Neural crest cell (in vitro differentiated cells): ENCODE results near the gene JPT2. TPM values are rescaled to one million over a fixed set of nuclear protein-coding genes. Genes with fewer than 3 reads are reported as not detected.

Experiments
- DNase-seq: peaks from one replicate; pipeline ENCODE4 v3.0.0; 2021; ENCODE audit warnings: low read depth, mixed read lengths, low spot score
- H3K27ac Mint-ChIP-seq: one replicate; pipeline ENCODE4 v1.8.0; 2021; ENCODE audit warnings: mild to moderate bottlenecking, mixed read lengths; ENCODE audit not compliant: unreplicated experiment
- H3K27me3 Mint-ChIP-seq: 2 replicates; pipeline ENCODE4 v1.8.0; 2021; ENCODE audit warnings: low read depth, mild to moderate bottlenecking, mixed read lengths
- H3K36me3 Mint-ChIP-seq: 2 replicates; pipeline ENCODE4 v1.8.0; 2021; ENCODE audit warnings: low read depth, mild to moderate bottlenecking, mixed read lengths
- H3K4me1 Mint-ChIP-seq: 2 replicates; pipeline ENCODE4 v1.8.0; 2021; ENCODE audit warnings: mixed read lengths
- H3K4me3 Mint-ChIP-seq: one replicate; pipeline ENCODE4 v1.8.0; 2021; ENCODE audit warnings: mild to moderate bottlenecking, mixed read lengths
- H3K9me3 Mint-ChIP-seq: 2 replicates; pipeline ENCODE4 v1.8.0; 2021; ENCODE audit warnings: mixed read lengths
- total RNA-seq: library from RNA; stranded (reverse); gene quantifications from 2 replicates; pipeline ENCODE4 v1.2.1, GENCODE V29; 2021
- TF ChIP-seq, protein P1 (sequence below): fragments of 200-600 bp; sonication (generic); conservative IDR thresholded peaks from 2 replicates; pipeline ENCODE4 v1.5.0; 2021; ENCODE audit warnings: antibody characterized with exemption, mild to moderate bottlenecking

Gene JPT2
- total RNA-seq, 1 donor from 2014 or later = 247 TPM

- peak overlapping the region; percentile 78 for H3K27ac Mint-ChIP-seq
- TF ChIP-seq, protein P1, sequence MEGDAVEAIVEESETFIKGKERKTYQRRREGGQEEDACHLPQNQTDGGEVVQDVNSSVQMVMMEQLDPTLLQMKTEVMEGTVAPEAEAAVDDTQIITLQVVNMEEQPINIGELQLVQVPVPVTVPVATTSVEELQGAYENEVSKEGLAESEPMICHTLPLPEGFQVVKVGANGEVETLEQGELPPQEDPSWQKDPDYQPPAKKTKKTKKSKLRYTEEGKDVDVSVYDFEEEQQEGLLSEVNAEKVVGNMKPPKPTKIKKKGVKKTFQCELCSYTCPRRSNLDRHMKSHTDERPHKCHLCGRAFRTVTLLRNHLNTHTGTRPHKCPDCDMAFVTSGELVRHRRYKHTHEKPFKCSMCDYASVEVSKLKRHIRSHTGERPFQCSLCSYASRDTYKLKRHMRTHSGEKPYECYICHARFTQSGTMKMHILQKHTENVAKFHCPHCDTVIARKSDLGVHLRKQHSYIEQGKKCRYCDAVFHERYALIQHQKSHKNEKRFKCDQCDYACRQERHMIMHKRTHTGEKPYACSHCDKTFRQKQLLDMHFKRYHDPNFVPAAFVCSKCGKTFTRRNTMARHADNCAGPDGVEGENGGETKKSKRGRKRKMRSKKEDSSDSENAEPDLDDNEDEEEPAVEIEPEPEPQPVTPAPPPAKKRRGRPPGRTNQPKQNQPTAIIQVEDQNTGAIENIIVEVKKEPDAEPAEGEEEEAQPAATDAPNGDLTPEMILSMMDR = no peak
- peaks cover 2% of the 10 kb centered on the region for H3K36me3 Mint-ChIP-seq
- peak overlapping the region; percentile 94 for H3K4me3 Mint-ChIP-seq
- no peaks in the 10 kb centered on the region for H3K27me3 Mint-ChIP-seq
- peaks cover 37% of the 10 kb centered on the region for H3K4me1 Mint-ChIP-seq
- H3K9me3 Mint-ChIP-seq = no peaks in the 10 kb centered on the region
- DNase-seq = peak; percentile 32
These were observed 3.0 kb downstream of the JPT2 start for GRCh38 chr16:1681032-1681431.

DNA sequence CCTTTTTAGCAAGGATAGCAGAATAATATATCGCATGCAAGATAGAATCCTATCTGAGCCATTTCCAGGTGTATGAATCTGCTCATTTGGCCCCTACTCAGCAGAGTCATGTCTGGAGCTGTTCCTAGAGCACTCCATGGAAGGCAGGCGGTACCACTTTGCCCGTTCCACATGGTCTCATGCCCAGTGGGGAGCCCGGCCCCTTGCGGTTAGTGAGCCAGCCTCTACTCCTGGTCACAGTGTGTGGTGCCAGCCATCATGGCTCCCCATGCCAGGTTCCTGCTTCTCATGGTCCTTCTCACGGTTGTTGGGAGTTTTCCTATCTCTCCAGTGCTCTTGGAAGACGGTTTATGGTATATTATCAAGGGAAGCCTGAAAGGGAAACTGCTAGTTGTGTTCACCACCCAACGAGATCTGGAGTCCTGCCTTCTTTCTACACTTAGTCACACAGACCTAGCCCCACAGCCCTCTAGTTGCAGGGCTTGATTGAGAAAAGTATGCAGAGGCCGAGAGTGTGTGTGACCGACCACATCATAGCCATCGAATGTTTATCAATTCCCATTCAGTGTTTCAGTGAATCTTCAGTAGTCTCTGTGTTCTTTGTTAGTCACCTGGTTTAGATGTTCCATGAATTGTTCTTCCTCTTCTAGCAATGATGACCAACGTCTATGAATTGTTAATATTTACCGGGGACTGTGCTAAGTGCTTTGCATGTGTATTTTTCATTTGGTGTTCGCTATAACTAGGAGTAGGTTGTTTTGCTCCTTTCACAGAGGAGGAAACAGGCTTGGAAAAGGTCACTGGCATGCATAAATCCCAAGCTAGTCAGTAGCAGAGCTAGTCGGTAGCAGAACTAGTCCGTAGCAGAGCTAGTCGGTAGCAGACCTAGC is 9.6 kb downstream of the JPT2 start:
- Mint-ChIP-seq H3K36me3 (peaks cover 12% of the 10 kb centered on the region), H3K27me3 (no peaks in the 10 kb centered on the region), H3K27ac (no peak overlapping the region), H3K9me3 (no peaks in the 10 kb centered on the region), H3K4me1 (peaks cover 6% of the 10 kb centered on the region), H3K4me3 (no peak overlapping the region)
- no peak for DNase-seq
- TF ChIP-seq, protein P1 = no peak

DNA sequence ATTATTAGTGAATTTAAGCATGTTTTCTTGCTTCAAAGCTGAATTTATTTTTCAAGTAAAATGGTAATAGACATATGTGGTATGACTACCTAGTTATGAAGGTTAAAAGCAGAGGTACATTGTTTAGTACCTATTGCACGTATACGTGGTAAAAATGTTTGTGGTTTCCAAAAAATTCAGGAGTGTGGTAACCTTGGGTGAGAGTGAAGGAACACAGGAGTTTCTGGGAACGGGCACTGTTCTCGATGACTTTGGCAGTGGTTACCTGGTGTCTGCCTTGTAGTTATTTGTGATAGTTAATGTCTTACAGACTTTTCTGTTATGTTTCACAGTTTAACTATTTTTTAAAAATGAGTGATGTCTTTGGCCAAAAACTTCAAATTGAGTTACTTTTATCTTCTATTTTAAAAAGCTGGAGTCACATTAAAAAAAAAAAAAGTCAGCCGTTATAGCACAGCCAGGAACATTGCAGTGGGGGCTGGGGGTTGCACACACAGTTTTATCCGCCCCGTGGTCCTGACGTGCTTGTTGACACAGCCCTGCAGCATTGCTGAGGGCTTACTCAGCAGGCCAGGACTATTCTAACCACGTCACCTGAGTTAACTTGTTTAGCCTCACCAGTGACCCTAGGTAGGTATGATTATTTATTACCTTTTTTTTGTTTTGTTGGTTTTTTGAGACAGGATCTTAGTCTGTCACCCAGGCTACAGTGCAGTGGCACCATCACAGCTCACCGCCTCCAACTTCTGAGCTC is 10.9 kb downstream of the JPT2 start:
- H3K9me3 Mint-ChIP-seq = no peaks in the 10 kb centered on the region
- H3K4me3 Mint-ChIP-seq = no peak overlapping the region
- TF ChIP-seq, protein P1 = no peak
- no peaks in the 10 kb centered on the region for H3K4me1 Mint-ChIP-seq
- H3K36me3 Mint-ChIP-seq = peaks cover 21% of the 10 kb centered on the region
- H3K27ac Mint-ChIP-seq = peak overlapping the region; percentile 35
- DNase-seq = no peak
- no peaks in the 10 kb centered on the region for H3K27me3 Mint-ChIP-seq

GRCh38 chr16:1689853-1690252 is 11.8 kb downstream of the JPT2 start:
- H3K27me3 Mint-ChIP-seq = no peaks in the 10 kb centered on the region
- TF ChIP-seq, protein P1 = no peak
- peaks cover 26% of the 10 kb centered on the region for H3K36me3 Mint-ChIP-seq
- no peak overlapping the region for H3K27ac Mint-ChIP-seq
- H3K9me3 Mint-ChIP-seq = no peaks in the 10 kb centered on the region
- no peaks in the 10 kb centered on the region for H3K4me1 Mint-ChIP-seq
- no peak for DNase-seq
- H3K4me3 Mint-ChIP-seq = no peak overlapping the region

GRCh38 chr16:1690810-1691209 is 12.7 kb downstream of the JPT2 start:
- Mint-ChIP-seq H3K4me3 (peak overlapping the region; percentile 17), H3K27ac (no peak overlapping the region)

More at GRCh38 chr16:1690810-1691209, 12.7 kb downstream of the JPT2 start:
- Mint-ChIP-seq H3K4me1 (no peaks in the 10 kb centered on the region), H3K27me3 (no peaks in the 10 kb centered on the region), H3K36me3 (peaks cover 27% of the 10 kb centered on the region), H3K9me3 (no peaks in the 10 kb centered on the region)
- TF ChIP-seq, protein P1 = no peak
- no peak for DNase-seq
